ENCODE data around the gene TJP3.
"Not testable (repeated sequence)": the region's sequence is repeated elsewhere in the genome, so short reads cannot be mapped to it uniquely, and the experiment has no call there.

The TJP3 gene

DNA sequence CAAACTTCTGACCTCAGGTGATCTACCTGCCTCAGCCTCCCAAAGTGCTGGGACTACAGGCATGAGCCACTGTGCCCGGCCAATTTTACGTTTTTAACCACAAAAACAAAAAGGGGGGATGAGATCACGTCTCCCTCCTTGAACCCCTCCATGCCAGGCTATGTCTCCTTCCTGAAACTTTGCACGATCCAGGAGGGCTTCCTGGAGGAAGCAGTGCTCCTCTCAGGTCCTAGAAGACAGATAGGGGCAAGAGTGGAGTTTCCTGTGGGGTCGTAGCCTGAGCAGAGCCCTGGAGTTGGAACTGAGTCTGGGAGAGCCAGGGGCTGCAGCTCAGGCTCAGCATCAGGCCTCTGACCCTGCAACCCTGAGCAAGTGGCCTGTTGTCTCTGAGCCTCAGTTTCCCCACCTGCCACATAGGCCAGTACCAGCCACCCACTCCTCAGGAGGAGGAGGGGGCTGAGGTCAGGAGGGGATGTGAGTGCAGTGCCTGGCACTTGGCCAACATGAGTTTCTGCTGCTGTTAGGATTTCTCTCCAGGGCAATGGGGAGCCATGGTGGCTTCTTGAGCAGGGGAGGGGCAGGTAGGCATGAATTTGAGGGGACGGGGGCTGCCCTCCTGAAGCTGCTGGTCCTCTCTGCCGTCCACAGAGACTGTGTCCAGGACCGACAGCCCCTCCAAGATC lies 37.3 kb downstream of the TJP3 start:
- no peak for DNase-seq (ENCODE audit: low spot score)

DNA sequence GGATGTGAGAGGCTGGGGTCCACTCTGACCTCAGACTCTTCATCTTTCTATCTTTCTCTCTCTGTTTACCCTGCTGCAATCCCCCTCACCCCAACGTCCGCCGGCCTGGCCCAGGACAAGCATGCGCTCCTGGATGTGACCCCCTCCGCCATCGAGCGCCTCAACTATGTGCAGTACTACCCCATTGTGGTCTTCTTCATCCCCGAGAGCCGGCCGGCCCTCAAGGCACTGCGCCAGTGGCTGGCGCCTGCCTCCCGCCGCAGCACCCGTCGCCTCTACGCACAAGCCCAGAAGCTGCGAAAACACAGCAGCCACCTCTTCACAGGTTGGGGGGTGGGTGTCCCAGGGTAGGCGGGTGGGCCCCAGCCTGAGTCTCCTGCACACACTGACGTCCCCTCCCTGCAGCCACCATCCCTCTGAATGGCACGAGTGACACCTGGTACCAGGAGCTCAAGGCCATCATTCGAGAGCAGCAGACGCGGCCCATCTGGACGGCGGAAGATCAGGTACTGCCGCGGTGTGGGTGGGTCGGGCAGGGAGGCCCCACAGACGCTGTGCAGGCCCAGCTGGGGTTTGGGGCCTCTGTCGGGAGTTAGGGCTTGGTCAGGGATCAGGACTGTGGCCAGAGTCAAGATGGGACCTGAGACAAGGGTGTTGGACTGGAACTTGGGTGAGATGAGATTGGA lies 38.3 kb downstream of the TJP3 start:
- no peak for DNase-seq (ENCODE audit: low spot score)

DNA sequence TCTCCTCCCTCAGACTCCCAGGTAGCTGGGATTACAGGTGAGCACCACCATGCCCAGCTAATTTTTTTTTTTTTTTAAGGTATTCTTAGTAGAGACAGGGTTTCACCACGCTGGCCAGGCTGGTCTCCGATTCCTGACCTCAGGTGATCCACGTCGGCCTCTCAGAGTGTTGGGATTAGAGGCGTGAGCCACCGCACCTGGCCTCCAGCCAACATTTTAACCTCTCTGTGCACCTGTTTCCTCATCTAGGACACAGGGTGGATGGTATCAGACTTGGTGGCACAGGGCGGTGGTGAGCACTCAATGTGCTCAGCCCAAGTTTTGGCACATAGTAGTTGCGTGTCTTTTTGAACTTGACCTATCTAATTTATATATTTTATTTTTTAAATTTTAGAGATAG lies 40.8 kb downstream of the TJP3 start:
- DNase-seq (ENCODE audit: low spot score): no peak

GRCh38 chr19:3750211-3750610 lies 42.0 kb downstream of the TJP3 start:
- DNase-seq (ENCODE audit: low spot score): no peak

DNA sequence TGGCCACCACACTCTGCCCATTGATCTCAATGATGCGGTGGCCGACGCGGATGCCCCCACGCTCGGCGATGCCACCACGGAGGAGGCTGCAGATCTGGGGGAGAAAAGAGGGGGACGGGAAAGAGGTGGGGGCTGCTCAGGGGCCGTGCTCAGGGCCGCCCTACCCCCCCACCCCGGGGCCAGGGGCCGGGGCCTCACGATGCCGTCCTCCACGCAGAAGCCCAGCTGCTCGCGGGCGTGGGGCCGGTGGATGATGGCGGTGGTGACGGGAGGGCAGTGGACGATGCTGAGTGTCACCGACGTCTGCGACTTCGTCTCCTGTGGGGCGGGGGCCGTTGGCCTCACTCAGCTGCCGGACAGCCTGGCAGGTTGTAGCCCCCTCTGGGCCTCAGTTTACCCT lies 43.1 kb downstream of the TJP3 start:
- no peak for DNase-seq (ENCODE audit: low spot score)

DNA sequence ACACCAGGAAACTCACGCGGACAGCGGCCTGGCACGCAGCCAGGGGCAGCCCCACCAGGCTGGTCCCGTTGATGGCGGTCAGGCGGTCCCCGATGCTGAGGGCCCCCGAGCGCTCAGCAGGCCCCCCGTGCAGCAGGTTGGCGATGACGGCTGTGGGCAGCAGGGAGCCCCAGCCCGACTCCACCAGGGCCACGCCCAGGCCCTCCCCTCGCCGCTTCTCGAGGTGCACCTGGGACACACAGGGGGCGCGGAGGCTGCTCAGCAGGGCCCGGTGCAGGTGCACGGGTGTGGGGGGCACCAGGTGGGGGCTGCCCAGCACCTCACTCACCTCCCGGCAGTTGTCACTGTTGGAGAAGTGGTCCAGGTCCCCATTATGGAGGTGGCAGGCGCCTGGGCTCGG lies 44.3 kb downstream of the TJP3 start:
- no peak for DNase-seq (ENCODE audit: low spot score)

DNA sequence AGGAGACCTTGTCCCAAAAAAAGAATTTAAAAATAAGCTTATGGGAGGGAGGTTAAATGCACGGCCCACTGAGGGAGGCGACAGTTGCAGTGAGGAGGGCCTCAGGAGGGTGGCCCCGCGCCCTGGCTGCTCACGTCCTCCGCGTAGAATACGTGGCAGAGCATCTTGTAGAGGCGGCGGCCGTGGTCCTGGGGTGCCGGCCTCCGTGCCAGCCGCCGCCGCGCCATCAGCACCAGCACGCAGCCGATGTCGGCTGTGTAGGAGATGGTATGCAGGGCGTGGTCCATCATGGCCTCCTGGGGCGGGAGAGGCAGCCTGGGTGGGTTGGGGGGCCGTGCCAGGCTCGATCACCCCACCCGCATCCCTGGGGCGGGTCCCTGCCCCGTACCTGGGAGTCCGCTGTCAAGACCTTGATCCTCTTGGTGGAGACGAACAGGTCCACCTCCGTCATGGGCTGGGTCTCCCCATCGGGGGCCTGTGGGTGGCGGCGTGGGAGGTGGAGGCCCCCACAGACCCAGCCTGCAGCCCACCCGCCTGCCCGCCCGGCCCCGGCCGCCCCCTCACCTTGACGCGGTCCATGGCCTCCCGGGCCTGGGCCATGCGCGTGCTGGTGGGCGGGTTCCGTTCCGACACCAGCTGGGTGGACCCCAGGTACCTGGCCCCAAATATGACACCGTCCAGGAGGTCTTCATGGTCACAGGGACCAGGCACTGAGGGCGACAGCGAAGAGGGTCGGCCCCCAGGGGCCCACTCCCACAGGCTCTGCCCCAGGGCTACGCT lies 45.6 kb downstream of the TJP3 start:
- no peak for DNase-seq (ENCODE audit: low spot score)

DNA sequence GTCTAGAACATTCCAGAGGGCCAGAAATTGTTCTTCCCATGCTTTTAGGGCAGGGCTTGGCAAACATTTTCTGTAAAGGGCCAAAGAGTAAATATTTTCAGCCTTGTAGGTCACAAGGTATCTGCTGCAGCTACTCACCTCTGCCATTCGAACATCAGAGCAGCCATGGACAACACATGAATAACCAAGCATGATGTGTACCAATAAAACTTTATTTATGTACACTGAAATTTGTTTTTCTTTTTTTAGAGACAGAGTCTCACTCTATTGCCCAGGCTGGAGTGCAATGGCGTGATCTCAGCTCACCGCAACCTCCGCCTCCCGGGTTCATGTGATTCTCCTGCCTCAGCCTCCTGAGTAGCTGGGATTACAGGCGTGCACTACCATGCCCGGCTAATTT lies 49.5 kb downstream of the TJP3 start:
- DNase-seq (ENCODE audit: low spot score): not testable (repeated sequence)

GRCh38 chr19:3758297-3758696 lies 50.1 kb downstream of the TJP3 start:
- not testable (repeated sequence) for DNase-seq (ENCODE audit: low spot score)

DNA sequence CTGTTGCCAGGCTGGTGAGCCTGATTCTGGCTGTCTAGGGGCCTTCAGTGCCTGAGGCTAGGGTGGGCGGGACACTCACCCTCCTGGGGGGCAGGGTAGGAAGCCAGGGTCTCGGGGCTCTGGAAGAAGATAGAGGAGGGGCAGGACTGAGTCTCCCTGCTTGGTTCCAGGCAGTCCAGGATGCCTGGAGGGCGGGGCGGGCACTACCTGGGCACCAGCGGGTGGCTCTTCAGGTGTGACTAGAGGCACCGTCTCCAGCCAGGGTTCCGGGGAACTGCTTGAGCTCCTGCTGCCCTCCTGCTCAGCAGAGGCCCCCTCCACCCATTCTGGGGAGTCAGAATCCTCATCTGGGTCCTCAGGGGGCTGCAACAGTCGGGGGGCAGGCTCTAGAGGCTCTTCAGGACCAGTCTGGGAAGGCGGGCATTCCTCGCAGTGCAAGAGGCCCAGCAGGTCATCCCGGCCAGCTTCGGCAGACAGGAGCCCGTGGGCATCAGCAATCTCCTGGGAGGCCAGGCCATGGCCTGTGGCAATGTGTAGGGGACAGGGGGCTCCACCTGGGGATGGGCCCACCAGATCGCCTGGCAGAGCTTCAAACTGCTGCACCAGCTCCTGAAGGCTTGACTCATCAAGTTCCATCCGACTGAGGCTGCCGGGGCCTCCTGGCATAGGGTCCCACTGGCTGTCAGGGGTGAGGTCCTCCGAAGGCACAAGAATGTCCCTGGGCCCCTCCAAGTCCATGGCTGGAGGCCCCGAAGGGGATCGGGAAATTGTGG lies 51.5 kb downstream of the TJP3 start:
- no peak for DNase-seq (ENCODE audit: low spot score)

GRCh38 chr19:3760871-3761361 lies 52.7 kb downstream of the TJP3 start:
- no peak for DNase-seq (ENCODE audit: low spot score)

- DNase-seq (ENCODE audit: low spot score): peak; percentile 97
These were observed 53.4 kb downstream of the TJP3 start, which contains the start of gene APBA3 for GRCh38 chr19:3761382-3762129. Gene APBA3 (minus strand): TSS chr19:3761692. CDS start chr19:3760264, 1,428 bp downstream.

DNA sequence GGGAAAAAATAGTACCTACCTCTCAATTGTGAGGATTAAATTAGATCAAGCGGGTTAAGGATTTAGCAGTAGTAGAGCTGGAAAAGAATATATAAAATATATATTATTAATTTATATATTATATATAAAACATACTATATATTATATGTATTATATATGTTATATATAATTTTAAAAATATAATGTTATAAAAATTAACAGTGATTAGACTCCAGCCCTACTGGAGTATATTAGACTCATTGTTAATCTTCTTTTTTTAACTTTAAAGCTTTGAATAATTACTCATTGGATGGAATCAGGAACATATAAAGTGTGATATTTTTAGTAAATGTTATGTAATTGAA lies 53.9 kb downstream of the TJP3 start:
- DNase-seq (ENCODE audit: low spot score): no peak

GRCh38 chr19:3762501-3763459 lies 54.6 kb downstream of the TJP3 start, which contains the start of gene MRPL54:
Gene MRPL54 (plus strand): TSS chr19:3762682. CDS start chr19:3762701, 19 bp downstream.
- peak; percentile 99 for DNase-seq (ENCODE audit: low spot score)

DNA sequence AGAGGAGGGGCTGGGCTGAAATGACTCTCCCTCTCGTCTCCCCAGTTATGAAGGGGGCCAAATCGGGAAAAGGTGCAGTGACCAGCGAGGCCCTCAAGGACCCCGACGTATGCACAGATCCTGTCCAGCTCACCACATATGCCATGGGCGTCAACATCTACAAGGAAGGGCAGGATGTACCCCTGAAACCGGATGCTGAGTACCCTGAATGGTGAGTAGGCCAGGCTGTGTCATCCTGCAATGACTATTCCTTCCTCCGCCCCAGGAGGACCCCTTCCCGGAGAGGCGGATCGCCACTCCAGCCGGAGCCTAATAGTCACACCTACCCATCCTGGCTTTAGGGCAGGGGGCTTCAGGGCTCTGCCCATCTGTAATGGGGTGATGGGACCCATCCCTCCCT lies 56.9 kb downstream of the TJP3 start:
- DNase-seq (ENCODE audit: low spot score): no peak

DNA sequence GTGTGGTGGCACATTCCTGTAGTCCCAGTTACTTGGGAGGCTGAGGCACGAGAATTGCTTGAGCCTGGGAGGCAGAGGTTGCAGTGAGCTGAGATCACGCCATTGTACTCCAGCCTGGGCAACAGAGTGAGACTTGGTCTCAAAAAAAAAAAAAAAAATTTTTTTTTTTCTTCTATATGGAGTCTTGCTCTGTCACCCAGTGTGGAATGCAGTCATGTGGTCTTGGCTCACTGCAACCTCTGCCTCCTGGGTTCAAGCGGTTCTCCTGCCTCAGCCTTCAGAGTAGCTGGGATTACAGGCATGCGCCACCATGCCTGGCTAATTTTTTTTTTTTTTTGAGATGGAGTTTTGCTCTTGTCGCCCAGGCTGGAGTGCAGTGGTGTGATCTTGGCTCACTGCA lies 57.6 kb downstream of the TJP3 start:
- not testable (repeated sequence) for DNase-seq (ENCODE audit: low spot score)

DNA sequence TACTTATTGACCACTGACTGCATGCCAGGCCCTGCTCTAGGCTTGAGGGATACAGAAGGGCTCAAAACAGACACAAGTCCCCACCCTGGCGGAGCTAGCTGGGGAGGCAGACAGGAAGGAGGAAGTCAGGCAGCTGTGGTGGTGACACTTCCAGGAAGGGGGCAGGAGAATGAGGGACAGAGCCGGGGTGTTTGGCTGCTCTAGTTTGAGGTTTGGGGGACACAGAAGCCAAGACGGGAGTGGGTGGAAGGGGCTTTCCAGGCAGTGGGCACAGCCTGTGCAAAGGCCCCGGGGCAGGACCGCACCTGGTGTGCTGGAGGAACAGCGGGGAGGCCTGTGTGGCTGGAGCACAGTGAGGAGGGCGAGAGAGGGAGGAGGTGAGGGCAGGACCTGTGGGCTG lies 58.3 kb downstream of the TJP3 start:
- no peak for DNase-seq (ENCODE audit: low spot score)

DNA sequence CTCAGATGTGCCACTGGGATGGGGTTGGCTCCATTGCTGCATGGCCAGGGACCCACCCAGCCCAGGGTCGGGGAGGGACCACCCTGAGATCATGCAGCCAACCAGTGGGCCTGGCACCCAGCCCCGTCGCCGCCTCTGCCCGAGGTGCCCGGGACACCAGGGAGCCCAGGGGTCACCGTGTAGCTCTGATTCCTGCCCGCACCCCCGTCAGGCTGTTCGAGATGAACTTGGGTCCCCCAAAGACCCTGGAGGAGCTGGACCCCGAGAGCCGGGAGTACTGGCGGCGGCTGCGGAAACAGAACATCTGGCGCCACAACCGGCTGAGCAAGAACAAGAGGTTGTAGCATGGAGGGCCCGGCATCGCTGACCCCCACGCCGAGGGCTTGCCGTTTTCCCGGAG lies 58.9 kb downstream of the TJP3 start:
- no peak for DNase-seq (ENCODE audit: low spot score)

DNA sequence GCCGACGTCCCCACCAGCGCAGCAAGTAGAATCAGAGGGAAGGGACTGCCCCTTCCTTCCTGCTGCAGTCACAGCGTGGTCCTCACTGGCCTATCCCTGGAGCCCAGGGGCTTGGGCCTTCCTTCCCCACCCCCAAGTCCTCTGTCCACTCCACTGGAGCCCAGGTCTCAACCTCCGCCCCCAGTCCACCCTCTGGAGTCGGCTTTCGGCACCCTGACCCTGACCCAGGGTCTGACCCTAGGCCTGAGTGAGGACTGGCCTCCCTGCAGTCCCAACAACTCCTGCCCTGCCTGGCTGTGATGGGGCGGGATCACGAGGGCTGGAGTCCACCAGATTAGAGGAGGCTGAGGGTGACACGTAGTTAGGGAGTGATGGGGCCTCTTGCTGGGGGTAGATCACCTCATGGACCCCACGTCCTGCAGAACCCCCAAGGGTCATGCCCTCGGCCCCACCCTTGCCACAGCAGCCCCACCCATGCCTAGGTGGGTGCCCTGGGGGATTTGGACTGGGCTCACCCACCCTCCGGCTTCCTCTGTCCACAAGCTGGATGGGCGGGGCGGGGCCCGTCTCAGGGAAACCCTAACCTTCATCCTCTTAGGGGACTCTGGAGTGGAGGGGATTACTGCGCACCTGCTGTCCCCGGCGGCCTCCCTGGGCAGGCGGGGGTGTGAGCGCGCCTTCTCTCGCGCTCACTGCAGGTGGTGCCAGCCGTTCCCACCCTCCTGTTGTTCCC lies 60.0 kb downstream of the TJP3 start:
- peak; percentile 84 for DNase-seq (ENCODE audit: low spot score)

DNA sequence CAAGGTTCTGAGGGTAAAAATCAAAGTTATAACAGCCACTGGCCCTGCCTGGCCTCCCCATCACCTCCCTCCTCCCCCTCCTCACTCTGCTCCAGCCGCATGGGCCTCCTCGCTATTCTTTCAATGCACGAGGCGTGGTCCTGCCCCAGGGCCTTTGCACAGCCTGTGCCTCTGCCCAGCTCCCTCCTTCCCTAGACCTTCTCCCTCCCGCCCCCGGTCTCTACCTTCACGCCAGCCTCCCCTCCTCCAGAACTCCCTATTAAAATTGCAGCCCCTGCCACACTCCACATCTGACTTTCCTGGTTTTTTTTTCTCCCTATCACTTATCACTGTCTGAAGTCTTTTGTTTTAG lies 60.5 kb downstream of the TJP3 start:
- DNase-seq (ENCODE audit: low spot score): no peak

Measured in D341Med (cell line).